HEK293T (cell line): ENCODE measurements around the gene MMP20.

Source experiments
- ARNT ChIP-seq: fragments of 450-650 bp; IDR thresholded peaks from 2 replicates; pipeline ENCODE4 v1.6.1; 2017; ENCODE audit warnings: mild to moderate bottlenecking
- BHLHE40 ChIP-seq: fragments of 450-650 bp; IDR thresholded peaks from 2 replicates; pipeline ENCODE4 v1.6.1; 2016; ENCODE audit warnings: mild to moderate bottlenecking, moderate library complexity, borderline replicate concordance
- ELF4 ChIP-seq: fragments of 450-650 bp; IDR thresholded peaks from 2 replicates; pipeline ENCODE4 v1.6.1; 2017; ENCODE audit warnings: antibody characterized with exemption
- FOXA1 ChIP-seq: fragments of 450-650 bp; IDR thresholded peaks from 2 replicates; pipeline ENCODE4 v1.6.1; 2016; ENCODE audit warnings: mild to moderate bottlenecking
- FOXK2 ChIP-seq: fragments of 450-650 bp; IDR thresholded peaks from 2 replicates; pipeline ENCODE4 v1.6.1; 2016; ENCODE audit warnings: mild to moderate bottlenecking
- FOXM1 ChIP-seq: fragments of 450-650 bp; IDR thresholded peaks from 2 replicates; pipeline ENCODE4 v1.6.1; 2017; ENCODE audit warnings: mild to moderate bottlenecking, borderline replicate concordance
- HDGF ChIP-seq: fragments of 450-650 bp; IDR thresholded peaks from 2 replicates; pipeline ENCODE4 v1.6.1; 2017; ENCODE audit warnings: antibody characterized with exemption, borderline replicate concordance
- TARDBP ChIP-seq: fragments of 450-650 bp; IDR thresholded peaks from 2 replicates; pipeline ENCODE4 v1.6.1; 2016

GRCh38 chr11:102539567-102539966 is 85.6 kb downstream of the MMP20 start:
- TF ChIP-seq ARNT (no peak), FOXA1 (no peak), BHLHE40 (no peak), ELF4 (no peak), FOXM1 (no peak), HDGF (no peak), TARDBP (no peak), FOXK2 (no peak)
